Measurements from ENCODE around the gene AIFM3. TPM values are rescaled to one million over a fixed set of nuclear protein-coding genes. Genes with fewer than 3 reads are reported as not detected.

Gene AIFM3
- polyA plus RNA-seq, 1 experiment, result 0.28 TPM

DNA sequence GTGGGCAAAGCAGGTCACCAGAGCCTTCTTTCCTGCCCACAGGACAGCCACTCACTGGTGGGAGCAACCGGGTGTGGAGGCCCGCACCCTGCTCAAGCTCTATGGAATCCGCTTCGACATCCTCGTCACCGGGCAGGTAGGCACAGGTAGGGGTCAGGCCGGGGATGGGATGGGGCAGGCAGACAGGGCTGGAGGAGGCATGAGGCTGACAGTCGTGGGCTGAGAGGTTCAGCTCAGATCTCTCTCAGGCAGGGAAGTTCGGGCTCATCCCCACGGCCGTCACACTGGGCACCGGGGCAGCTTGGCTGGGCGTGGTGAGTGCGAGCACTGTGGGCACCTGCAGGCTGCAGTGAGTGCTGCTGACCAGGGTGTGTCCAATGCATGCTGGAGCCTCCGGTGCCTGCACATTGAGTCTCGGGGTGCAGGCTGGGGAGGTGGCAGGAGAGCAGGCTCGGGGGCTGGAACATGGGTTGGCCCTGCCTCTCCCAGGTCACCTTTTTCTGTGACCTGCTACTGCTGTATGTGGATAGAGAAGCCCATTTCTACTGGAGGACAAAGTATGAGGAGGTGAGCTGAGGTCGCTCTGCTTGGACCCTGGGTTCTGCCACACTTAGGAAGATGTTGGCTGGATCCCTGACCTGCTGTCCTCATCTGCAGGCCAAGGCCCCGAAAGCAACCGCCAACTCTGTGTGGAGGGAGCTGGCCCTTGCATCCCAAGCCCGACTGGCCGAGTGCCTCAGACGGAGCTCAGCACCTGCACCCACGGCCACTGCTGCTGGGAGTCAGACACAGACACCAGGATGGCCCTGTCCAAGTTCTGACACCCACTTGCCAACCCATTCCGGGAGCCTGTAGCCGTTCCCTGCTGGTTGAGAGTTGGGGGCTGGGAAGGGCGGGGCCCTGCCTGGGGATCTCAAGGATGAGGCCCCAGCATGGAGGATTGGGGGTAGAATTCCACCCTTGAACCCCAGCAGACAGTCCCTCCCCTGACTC, 59.0 kb downstream of the AIFM3 start:
- no peak for DNase-seq (ENCODE audit: low read depth)
- no peaks in the 10 kb centered on the region for H3K36me3 ChIP-seq (ENCODE audit: control insufficient read depth, insufficient read depth, low read length)
- TF ChIP-seq, protein P1, sequence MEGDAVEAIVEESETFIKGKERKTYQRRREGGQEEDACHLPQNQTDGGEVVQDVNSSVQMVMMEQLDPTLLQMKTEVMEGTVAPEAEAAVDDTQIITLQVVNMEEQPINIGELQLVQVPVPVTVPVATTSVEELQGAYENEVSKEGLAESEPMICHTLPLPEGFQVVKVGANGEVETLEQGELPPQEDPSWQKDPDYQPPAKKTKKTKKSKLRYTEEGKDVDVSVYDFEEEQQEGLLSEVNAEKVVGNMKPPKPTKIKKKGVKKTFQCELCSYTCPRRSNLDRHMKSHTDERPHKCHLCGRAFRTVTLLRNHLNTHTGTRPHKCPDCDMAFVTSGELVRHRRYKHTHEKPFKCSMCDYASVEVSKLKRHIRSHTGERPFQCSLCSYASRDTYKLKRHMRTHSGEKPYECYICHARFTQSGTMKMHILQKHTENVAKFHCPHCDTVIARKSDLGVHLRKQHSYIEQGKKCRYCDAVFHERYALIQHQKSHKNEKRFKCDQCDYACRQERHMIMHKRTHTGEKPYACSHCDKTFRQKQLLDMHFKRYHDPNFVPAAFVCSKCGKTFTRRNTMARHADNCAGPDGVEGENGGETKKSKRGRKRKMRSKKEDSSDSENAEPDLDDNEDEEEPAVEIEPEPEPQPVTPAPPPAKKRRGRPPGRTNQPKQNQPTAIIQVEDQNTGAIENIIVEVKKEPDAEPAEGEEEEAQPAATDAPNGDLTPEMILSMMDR (IDR thresholded peaks at IDR 0.05; ENCODE audit: insufficient read depth, low read depth, low read length), result no peak
- 0 out of 2 replicates have a peak, but pooled peaks cover 4% of the 10 kb centered on the region for H3K27me3 ChIP-seq (ENCODE audit: control insufficient read depth, insufficient read depth, low read length)
- CTCF ChIA-PET, result no interaction called here
- no peak overlapping the region for H3K4me3 ChIP-seq (ENCODE audit: low read depth, low read length)
- POLR2A ChIA-PET, result no interaction called here

GRCh38 chr22:21026783-21027692, 60.0 kb downstream of the AIFM3 start:
- no peaks in the 10 kb centered on the region for H3K36me3 ChIP-seq (ENCODE audit: control insufficient read depth, insufficient read depth, low read length)
- peaks cover 4% of the 10 kb centered on the region; the same call in 1 of the 2 replicates for H3K27me3 ChIP-seq (ENCODE audit: control insufficient read depth, insufficient read depth, low read length)
- ChIA-PET CTCF (interaction anchor here (1.2 to 1.6 kb wide), 2 partner anchors 10 to 141 kb away, joined by 3 to 4 read pairs; no protein-coding TSS in a partner anchor), POLR2A (no interaction called here)
- H3K4me3 ChIP-seq (ENCODE audit: low read depth, low read length), result no peak overlapping the region
- TF ChIP-seq, protein P1 (IDR thresholded peaks at IDR 0.05; ENCODE audit: insufficient read depth, low read depth, low read length), result no peak
- no peak for DNase-seq (ENCODE audit: low read depth)

DNA sequence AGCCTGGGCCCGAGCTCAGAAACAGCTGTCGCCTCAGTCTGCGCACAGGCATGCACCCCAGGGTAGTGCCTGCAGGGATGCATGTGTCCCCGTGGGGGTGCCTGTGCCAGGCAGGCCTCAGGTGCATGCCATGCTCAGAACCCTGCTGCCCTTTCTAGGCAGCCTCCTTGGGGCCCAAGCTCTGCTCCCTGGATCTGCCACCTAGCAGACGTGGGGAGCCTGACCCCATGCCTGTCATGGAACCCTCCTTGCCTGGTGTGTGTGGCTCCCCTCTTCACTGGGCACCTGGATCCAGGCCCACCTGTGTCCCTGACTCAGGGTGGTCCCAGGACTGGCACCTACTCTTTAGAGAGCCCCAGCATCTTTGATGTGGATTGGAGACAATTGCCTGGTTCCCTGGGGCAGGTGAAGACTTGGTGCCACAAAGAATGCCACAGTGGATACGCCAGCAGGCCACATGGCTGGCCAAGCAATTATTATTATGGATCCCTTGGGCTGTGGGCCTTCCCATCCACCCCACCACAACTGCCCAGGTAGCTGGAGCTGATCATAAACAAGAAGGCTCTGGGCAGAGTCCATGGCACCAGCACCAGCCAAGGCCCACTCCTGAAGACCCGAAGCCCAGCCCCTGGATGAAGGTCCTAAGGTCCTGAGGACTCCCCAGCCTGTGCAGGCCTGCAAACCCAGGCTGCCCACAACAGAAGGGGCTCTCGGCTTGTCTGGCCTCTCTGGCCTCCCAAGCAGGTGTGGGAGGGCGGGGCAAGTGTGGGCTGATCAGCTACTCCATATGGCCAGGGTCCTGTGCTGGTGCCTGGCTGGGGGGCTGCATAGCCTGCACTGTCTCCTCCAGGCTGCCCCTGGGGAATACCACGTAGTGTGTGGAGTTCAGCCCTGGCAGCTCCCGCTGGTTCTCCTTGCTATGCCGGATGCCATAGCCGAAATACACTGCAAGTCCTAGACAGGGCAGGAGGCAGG, 61.5 kb downstream of the AIFM3 start:
- no peak for DNase-seq (ENCODE audit: low read depth)
- TF ChIP-seq, protein P1 (IDR thresholded peaks at IDR 0.05; ENCODE audit: insufficient read depth, low read depth, low read length), result no peak
- CTCF ChIA-PET, result interaction anchor here (0.6 to 1.6 kb wide), 4 partner anchors 9 to 143 kb away, joined by 3 to 4 read pairs (median 3); no protein-coding TSS in a partner anchor
- POLR2A ChIA-PET, result no interaction called here
- Histone ChIP-seq H3K36me3 (ENCODE audit: control insufficient read depth, insufficient read depth, low read length) (no peaks in the 10 kb centered on the region), H3K27me3 (ENCODE audit: control insufficient read depth, insufficient read depth, low read length) (peaks cover 4% of the 10 kb centered on the region; the same call in 1 of the 2 replicates), H3K4me3 (ENCODE audit: low read depth, low read length) (no peak overlapping the region)

DNA sequence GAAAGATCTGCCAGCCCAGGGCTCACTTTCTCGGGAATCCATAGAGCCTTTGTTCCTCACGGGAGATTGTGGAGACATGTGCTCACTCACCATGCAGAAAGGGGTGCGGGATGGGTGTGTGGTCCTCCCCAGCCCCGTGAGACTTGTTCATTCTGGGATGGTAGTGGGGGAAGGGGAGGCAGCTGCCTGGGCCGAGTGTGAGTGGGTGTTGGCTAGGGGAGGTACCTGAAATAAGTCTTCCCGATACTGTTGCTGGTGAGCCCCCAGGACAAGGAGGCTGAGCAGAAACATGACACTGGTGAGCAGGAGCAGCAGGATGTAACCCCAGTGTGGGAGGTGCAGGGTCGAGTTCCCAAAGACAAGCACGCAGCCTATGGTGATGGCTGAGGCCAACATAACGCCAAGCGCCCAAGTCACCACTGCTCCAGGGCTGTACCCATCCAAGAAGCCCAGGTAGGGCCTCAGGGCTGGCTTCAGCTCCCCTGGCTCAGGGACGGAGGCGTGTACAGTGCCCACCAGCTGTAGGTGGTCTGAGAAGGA, 62.5 kb downstream of the AIFM3 start:
- TF ChIP-seq, protein P1 (IDR thresholded peaks at IDR 0.05; ENCODE audit: insufficient read depth, low read depth, low read length), result no peak
- ChIA-PET POLR2A (interaction anchor here (0.5 kb wide), 1 partner anchor 27 kb away, joined by 3 read pairs; the partner anchor contains the start of gene THAP7), CTCF (interaction anchor here (1.0 kb wide), 1 partner anchor 10 kb away, joined by 3 read pairs; no protein-coding TSS in a partner anchor)
- Histone ChIP-seq H3K4me3 (ENCODE audit: low read depth, low read length) (no peak overlapping the region), H3K27me3 (ENCODE audit: control insufficient read depth, insufficient read depth, low read length) (peaks cover 4% of the 10 kb centered on the region; the same call in 1 of the 2 replicates), H3K36me3 (ENCODE audit: control insufficient read depth, insufficient read depth, low read length) (no peaks in the 10 kb centered on the region)
- no peak for DNase-seq (ENCODE audit: low read depth)
